Endometrium (tissue), 2 donors: ENCODE results near the gene ZER1.

Experiments
- FAIRE-seq: peaks from 2 replicates; lab custom pipeline; 2012; peaks lifted over from hg19 to GRCh38; lab: Jason Lieb, UNC
- donor health status: control.
- donor health status: control.

Gene ZER1

DNA sequence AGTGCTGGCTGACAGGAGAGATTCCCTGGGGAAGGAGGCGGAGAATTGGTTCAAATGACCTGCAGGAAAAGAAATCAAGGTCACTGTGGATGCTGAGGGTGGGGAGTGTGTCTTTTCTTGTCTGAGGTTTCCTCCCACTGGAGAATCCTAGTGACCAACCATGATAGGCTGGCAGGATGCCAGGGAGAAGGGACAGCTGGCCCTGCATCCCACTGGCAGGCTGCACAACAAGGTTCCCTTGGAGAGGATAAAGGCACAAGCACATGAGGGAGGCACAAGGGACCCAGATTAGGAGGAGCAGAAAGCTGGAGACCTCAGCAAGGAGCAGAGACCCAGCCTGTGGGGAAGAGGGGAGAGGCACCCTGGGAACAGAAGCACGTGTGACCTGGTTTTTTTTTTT is 36.4 kb downstream of the ZER1 start:
- FAIRE-seq: no peak

DNA sequence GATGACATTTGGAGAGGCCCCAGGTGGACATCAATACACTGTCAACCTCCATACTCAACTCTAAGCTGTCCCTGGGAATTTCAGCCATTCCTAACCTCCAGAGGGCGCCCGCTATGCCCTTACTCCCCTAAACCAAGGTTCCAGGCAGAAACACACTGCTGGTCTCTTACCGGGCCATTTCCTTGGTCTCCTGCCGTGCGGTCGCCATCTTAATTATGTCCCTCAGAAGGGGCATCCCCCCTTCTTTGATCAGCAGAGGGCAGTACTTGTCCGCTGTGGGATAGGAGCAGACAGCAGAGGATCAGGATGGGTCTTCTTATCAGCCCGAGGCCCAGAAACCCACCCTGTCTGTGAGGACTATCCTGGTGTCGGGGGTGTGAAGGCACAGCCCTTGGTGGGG is 38.5 kb downstream of the ZER1 start:
- no peak for FAIRE-seq

DNA sequence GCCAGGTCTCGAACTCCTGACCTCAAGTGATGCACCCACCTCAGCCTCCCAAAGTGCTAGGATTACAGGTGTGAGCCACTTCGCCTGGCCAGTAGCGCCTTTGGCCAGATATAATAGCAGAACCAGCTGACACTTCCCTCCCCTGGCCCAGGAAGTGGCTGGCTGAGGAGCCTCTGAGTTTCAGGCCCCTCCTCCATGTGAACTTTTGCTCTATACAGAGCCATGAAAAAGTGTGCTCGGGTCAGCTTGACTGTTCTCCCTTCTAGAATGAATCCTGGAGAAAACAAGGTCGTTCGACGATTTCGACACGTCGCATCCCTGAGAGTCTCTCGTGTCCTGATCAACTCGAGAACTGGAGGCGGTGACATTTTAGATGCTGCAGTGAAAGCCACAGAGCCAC is 39.2 kb downstream of the ZER1 start:
- FAIRE-seq: no peak

DNA sequence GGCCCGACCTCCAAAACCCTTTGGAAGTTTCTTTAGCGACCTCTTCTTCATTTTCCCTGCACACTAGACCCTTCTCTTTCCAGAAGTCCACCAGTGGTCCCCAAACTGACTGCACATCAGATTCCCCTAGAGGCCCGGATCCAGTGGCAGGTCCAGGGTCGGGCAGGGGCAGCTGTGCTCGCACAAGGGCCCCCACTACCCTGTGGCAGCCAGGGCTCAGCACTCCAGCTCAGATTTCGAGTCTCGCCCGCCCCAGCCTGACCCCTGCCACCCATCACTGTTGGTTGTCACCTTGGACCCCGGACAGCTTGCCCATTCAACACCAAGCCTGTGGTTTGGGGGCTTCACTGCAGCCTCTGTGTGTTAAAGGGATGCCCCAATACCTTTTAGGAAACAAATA is 40.0 kb downstream of the ZER1 start:
- no peak for FAIRE-seq

DNA sequence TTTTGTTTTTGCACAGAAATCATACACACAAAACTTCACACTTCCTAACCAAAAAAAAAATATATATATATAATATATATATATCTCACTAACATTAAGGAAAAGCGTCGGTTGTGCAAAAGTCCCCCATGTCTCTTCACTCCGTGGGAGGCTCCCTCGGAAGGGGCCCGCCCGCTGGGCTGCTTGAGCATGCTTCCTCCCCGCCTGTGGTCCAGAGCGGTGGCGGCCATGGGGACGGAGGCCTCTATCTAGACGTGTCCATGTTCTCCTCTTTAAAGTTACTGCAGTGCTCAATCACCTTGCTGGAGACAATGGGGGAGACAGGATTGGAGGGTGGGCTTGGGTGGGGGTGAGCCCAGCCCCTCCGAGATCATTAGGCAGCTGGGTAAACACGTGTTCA is 40.6 kb downstream of the ZER1 start:
- FAIRE-seq: no peak

DNA sequence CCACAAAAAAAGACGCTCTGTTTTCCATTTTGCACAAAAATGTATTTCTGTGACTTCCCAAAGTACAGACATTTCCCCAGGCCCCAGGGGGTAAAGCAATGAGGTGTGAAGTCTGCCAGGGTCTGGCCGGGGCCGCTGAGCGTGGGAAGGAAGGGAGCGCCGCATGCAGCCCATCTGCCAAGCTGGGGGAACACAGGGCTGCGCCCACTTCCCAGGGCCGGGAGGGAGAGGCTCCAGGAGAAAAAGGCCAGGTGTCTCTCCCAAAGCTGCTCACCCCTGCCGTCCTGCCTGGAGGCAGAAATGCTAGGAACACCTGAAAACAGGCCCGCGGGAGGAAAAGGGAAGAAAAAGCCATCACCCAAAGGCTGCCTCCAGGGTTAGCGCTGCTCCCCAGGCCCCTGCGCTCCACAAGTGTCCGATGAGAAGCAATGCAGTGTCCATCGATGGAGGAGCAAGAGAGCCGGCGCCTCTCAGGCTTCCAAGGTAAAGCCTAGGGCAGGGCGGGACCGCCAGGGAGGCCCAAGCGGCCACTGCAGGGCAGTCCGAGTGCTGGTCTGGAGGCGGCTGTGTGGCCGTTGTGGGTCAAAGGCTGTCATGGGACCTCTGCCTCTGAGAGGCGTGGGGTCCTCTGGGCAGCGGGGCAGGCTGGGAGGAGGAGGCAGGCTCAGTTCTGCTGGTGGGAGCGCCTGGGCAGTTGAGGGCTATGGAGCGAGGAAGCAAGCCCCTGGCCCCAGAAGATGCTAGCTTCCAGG is 41.8 kb downstream of the ZER1 start:
- no peak for FAIRE-seq

DNA sequence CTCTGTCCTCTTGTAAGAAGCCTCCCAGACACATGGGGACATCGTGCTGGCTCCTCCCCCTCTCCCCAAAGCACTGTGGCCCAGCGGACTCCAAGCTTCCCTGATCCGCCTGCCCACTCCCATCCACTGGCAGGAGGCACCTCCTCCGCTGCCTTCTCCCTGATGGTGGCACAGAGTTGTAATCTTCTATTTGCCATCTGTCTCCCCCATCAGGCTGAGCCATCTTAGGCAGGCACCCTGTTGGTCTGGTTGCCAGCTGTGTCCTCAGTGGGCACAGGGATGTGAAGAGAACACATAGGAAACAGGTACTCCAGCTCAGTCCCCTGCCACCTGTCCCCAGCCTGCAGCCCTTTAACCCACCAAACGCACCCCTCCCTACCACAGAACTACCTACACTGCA is 42.4 kb downstream of the ZER1 start:
- no peak for FAIRE-seq

DNA sequence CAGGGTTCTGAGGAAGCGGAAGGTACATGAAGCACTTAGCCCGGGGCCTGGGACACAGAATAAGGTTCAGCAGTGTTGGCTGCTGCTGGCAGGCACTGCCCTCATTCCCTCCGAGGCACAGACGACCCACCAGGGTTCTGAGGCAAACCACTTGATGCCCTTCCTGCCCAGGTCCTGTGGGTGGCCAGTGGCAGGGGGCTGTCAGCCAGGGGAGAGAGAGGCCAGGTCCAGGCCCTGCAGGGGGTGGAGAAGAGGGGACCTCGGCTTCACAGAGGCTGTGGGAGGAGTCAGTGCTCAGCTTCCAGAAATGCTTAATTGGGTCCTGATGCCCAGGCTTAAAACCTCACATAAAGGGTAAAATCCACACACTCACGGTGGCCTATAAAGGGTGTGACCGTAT is 43.4 kb downstream of the ZER1 start:
- FAIRE-seq: no peak

DNA sequence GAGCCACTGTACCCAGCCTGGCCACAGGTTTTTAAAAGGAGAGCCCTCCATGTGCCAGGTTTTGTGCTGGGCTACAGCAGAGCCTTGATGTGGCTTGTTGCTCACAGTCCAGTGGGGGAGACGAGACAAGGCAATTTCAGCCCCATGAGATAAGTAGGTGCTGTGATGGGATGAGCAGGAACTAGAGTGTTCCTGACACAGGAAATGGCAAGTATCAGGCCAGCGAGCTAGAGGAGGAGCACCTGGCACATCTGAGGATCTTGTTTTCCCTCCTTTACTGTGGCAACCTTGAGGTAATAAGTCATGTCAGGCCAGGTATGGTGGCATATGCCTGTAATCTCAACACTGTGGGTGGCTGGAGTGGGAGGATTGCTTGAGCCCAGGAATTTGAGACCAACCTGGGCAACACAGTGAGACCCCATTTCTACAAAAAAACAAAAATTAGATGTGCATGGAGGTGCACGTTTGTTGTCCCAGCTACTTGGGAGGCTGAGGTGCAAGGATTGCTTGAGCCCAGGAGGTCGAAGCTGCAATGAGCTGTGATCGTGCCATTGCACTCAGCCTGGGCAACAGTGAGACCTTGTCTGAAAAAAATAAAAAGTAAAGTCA is 44.0 kb downstream of the ZER1 start:
- no peak for FAIRE-seq

DNA sequence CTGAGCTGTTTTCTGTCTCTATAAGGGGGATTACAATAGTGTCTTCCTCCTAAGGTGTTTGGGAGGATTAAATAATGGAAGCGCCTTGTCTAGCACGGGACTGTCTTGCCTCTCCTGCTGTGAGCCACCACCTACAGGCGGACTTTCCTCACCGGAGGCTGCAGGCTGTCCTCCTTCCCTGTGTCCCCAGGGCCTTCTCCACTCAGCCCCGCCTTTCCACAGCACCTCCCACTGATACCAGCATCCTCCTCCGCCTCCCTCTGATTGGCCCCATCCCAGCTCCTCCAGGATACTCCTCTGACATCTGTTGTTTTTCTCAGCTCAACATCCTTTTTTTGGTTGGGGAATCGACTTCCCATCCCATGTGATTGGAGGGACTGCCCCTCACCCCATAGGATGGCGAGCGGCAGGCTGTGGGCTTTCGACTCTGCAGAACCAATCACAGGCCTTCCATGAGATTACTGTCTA is 46.9 kb downstream of the ZER1 start:
- peak; percentile 79 for FAIRE-seq

DNA sequence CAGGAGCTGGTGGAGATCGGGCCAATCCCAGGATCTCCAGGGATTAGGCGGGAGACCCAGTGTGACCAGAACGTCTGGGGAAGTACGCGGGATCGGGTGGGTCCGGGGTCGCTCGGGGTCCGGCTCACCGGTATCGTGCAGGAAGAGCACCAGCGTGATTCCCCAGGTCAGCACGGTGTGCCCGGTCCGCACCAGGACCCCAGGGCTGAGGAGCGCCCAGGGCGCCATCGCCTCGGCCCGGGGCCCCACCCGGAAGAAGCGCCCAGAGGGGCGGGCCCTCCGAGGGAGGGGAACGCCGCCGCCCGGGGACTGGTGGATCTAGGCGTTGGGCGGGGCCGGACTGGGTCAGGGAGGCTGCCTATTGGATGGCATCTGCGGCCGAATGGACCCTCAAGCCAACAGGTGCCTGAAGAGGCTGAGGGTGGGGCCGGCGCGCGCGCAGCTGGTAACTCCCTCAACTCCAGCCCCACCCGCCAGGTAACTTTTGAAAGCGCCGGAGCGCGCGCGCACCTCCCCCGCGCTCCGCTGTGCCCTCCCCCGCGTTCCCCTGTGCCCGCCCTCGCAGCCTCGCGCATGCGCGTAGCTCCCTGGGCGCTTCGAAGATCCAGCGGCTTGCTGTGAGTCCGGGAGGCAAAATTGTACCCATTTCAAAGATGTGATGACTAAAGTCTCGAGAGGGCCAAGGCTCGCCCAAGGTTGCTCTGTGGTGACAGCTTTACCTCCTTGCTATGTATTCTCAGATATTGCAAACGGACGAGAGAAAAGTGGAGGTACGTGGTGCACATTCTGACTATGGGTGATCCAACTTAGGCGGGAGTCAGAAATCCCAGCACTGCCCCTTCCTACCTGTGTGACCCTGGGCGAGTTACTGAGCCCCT is 47.6 kb downstream of the ZER1 start, which contains the start of gene ZDHHC12:
Gene ZDHHC12 (minus strand): TSS at position 262 of the 878 bp plus-strand sequence. CDS start 34 bp downstream, at position 228.
- FAIRE-seq: no peak

DNA sequence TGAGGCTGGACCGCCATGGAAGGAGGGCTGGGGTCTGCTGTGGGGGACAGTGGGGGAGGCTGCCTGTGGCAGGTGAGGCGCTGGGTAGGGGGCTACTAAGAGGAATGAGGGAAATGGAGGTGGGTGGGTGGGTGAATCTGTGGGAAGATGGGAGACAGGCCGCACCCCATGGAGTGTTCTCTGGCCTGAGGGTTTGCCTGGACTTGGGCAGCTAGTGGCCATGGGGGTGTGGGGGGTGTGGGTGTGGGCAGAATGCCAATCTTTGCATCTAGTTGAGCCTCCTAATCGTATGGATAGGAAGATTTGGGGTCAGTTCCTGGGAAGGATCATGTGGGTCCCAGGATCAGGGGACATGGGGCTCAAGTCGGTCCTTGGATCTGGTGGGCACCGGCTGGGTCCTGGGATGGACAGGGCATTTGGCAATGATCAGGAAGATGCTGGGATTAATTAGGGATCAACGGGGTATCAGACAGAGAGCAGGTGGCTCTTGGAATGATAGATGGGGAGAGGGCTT is 48.3 kb downstream of the ZER1 start:
- no peak for FAIRE-seq

DNA sequence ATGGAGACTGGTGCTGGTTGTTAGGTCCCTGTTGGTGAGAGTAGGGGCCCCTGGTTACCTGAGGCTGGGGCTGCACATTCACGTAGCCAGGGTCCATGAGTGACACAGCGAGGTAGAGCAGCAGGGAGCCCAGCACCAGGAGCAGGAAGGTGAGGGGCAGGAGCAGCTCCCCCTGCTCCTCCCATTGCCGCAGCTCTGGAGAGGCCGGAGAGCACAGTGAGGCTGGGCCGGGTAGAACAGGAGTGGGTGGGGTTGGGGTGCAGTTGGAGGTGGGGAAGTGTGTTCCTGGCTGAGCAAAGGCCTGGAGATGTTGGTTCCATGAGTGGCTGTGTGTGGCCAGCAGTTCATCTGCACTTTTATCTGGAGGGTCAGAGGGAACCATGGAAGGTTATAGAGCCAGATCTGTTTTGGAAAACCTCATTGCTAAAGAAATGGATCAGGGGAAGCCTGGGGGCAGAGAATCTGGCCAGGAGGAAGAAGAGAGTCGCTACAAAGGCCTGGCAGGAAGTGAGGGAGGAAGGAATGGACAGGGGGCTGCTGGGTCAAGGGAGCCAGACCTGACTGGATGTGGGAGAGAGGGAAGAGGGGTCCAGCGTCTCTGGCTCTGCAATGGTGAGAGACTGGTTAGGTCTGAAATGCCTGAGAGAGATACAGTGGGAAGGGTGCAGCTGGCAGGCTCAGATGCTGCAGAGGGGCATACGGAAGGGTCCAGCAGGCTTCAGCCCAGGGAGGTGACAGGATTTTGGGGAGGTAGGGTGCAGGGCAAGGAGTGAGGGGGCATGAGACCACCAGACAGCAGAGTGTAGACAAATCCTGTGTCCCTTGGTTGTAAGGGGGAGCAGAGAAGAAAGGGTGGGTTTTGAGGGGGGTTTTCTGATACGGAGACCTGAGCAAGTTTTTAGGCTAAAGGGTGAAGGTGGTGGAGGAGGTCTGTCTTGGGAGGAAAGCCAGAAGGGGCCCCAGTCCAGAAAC is 49.1 kb downstream of the ZER1 start:
- no peak for FAIRE-seq

DNA sequence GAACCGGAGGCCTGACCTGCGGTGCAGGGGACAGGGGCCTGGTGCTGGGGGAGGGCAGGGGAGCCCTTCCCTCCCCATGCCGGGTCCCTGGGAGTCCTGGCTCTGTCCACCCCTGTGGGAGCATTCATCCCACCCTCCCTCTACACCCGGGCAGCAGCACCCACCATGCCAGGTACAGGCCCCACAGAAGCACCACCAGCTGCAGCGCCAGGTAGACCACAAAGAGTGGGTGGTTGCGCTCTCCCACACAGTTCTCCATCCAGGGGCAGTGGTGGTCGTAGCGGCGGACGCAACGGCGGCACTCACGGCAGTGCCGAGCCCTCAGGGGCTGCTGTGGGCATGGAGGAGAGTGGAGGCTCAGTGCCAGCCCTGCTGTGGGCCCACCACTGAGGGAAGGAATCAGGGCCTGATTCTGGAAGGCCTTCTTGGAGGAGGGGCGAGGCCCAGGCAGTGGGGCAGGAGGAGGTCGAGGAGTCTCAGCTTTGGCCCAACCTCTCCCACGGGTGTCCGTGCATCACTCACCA is 50.2 kb downstream of the ZER1 start:
- FAIRE-seq: no peak

DNA sequence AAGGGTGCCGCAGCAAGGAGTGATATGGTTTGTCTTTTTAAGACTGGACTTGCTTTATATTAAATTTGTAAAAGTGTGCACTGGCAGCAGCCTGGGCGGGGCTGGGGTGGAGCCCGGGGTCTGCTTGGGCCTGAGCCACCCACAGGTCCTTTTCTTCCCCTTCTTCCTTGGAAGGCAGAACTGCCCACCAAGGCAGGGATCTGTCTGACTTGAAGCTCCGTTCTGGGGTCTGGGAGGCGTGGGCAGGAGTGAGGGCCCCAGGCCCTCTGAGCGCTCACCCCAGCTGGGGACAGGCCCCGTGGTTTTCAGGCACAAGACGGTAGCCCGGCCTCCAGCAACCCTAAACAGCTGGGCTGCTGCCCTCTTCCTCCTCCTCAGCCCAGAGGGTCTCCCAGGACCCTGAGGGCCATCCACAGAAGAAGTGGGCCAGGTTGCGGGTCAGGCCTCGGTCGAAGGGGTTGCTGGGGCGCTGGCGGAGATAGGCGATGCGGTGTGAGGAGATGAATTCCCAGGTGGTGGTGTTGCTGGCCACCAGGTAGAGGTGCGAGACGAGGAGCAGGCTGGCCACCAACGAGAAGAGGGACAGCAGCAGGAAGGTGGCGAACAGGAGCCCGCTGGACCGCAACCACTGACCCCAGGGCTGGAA is 50.8 kb downstream of the ZER1 start:
- FAIRE-seq: no peak

DNA sequence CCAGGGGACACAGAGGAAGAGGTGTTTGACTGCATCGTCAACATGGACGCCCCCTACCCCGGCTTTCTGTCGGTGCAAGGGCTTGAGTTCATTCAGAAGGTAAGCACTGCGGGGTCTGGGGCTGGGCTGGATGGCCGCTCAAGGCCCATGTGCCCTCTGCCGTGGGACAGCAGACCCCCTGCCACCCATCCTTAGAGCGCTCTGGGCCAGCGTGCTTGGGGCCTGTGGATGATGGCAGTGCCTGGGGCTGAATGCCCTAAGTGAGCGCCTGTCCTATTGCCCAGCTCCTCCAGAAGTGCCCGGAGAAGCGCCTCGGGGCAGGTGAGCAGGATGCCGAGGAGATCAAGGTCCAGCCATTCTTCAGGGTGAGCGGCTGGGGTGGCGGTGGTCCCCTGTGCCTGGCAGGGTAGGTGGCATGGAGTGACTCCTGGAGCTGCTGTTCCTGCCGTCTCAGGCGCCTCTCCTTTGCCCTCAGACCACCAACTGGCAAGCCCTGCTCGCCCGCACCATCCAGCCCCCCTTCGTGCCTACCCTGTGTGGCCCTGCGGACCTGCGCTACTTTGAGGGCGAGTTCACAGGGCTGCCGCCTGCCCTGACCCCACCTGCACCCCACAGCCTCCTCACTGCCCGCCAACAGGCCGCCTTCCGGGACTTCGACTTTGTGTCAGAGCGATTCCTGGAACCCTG is 51.7 kb downstream of the ZER1 start:
- no peak for FAIRE-seq

DNA sequence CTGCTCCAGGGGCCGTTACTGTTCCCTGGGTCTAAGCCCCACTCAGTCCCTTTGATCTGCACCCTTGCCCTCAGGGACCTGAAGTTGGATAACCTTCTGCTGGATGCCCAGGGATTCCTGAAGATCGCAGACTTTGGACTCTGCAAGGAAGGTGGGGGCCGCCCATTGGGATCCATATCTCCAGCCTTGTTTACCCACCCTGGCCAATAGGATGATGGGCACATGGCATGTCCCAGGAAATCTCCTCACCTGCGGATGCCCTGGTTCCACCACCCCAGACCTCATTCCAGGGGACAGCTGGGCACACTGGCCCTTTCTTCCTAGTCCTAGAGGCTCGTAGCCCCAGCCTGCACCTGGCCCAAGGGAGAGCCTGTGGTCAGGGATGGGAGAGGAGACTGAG is 53.3 kb downstream of the ZER1 start:
- FAIRE-seq: no peak

DNA sequence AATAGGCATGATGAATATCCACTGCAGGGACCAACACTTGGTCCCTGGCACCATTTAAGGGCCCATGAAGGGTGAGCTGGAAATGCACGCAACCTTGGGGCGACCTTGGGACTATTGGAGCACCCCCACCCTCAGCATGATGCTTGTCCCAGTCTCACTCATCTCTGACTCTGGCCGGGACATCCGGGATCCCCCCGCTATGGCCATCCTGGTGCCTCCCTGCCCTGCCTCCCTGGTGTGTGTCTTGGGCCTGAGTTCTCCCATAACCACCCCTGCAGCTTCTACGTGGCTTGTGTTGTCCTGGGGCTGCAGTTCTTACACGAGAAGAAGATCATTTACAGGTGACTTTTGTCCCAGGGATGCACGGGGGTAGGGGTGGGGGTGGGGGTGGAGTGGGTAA is 53.7 kb downstream of the ZER1 start:
- FAIRE-seq: no peak

DNA sequence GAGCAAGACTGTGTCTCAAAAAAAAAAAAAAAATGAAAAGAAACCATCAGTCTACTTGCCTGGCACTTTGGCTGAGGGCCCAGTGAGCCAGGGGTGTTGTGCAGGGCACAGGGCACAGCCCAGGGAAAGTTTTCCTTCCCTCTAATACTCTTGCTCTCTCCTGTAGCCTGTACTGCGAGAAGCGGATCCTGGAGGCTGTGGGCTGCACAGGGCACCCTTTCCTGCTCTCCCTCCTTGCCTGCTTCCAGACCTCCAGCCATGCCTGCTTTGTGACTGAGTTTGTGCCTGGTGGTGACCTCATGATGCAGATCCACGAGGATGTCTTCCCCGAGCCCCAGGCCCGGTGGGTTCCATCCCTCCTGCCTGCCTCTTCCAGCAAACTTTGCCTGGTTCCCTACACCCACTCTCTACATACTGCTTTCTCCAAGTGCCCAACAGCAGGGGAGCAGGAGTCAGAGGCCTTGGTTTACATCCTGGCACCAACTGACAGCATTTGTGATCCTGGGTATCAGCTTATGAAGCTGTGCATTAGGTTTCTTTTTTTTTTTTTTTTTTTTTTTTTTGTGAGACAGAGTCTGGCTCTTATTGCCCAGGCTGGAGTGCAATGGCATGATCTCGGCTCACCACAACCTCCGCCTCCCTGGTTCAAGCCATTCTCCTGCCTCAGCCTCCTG is 55.0 kb downstream of the ZER1 start:
- FAIRE-seq: no peak

DNA sequence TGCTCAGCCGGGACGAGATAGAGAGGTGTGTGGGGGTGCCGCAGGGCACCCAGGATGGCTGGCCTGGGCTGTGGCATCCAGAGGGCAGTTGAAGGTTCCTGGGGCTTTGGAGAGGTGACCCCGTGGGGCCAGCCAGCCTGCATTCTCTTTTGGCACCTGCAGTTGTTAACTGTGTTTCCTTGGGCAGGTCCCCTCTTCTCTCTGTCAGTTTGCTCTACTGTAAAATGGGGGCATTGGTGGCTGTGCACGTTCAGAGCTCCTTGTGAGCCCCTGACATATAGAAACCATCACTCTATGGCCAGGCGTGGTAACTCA is 56.3 kb downstream of the ZER1 start:
- FAIRE-seq: no peak
